Pulmonary artery endothelial cell (primary cell): ENCODE results near the gene RDH14. TPM values are rescaled to one million over a fixed set of nuclear protein-coding genes. Genes with fewer than 3 reads are reported as not detected.

Experiments
- DNase-seq: peaks from one replicate; pipeline ENCODE4 v3.0.0-alpha.2; 2011; ENCODE audit warnings: low read depth, low spot score
- total RNA-seq: library from RNA; depleted of rRNA; stranded (reverse); fragments of >200 nt; gene quantifications from 2 replicates; pipeline ENCODE4 v1.2.3, GENCODE V29; 2014

Gene RDH14
- total RNA-seq, 1 donor from 2014 or later = 22.4 TPM

GRCh38 chr2:18566145-18566769 lies 5.8 kb upstream of the RDH14 start:
- no peak for DNase-seq

- DNase-seq = no peak
Observed at GRCh38 chr2:18560797-18561085, 288 bp upstream of the RDH14 start.

- DNase-seq = no peak
Observed at GRCh38 chr2:18559531-18560030, 872 bp downstream of the RDH14 start.

- DNase-seq = no peak
Observed at GRCh38 chr2:18558458-18558857, 2.0 kb downstream of the RDH14 start.

- no peak for DNase-seq
Observed at GRCh38 chr2:18557121-18557520, 3.3 kb downstream of the RDH14 start.

- no peak for DNase-seq
Observed at GRCh38 chr2:18552351-18553077, 7.9 kb downstream of the RDH14 start.

GRCh38 chr2:18551623-18552022 lies 8.8 kb downstream of the RDH14 start:
- no peak for DNase-seq

- no peak for DNase-seq
Observed at GRCh38 chr2:18551169-18551568, 9.3 kb downstream of the RDH14 start.

- DNase-seq = no peak
Observed at GRCh38 chr2:18550433-18550832, 10.0 kb downstream of the RDH14 start.

GRCh38 chr2:18549083-18549482 lies 11.4 kb downstream of the RDH14 start:
- DNase-seq = no peak

- no peak for DNase-seq
Observed at GRCh38 chr2:18548621-18549020, 11.8 kb downstream of the RDH14 start.

- no peak for DNase-seq
Observed at GRCh38 chr2:18546567-18546966, 13.9 kb downstream of the RDH14 start.

GRCh38 chr2:18545384-18545783 lies 15.1 kb downstream of the RDH14 start:
- DNase-seq = no peak

- DNase-seq = no peak
Observed at GRCh38 chr2:18544171-18544570, 16.3 kb downstream of the RDH14 start.

- no peak for DNase-seq
Observed at GRCh38 chr2:18540872-18541271, 19.6 kb downstream of the RDH14 start.

GRCh38 chr2:18536697-18537096 lies 23.8 kb downstream of the RDH14 start:
- DNase-seq = no peak

GRCh38 chr2:18536100-18536499 lies 24.4 kb downstream of the RDH14 start:
- no peak for DNase-seq

GRCh38 chr2:18531194-18531593 lies 29.3 kb downstream of the RDH14 start:
- no peak for DNase-seq

GRCh38 chr2:18527822-18528221 lies 32.6 kb downstream of the RDH14 start:
- DNase-seq = no peak

- no peak for DNase-seq
Observed at GRCh38 chr2:18527326-18527725, 33.1 kb downstream of the RDH14 start.

GRCh38 chr2:18526429-18526828 lies 34.0 kb downstream of the RDH14 start:
- no peak for DNase-seq

- no peak for DNase-seq
Observed at GRCh38 chr2:18525852-18526251, 34.6 kb downstream of the RDH14 start.

- no peak for DNase-seq
Observed at GRCh38 chr2:18525236-18525635, 35.2 kb downstream of the RDH14 start.
